NCI-H2196 treated with DMSO at 0.1 percent for 48 hours (cell line): Measurements from ENCODE around the gene NUP205.
"Not testable (repeated sequence)": the region's sequence is repeated elsewhere in the genome, so short reads cannot be mapped to it uniquely, and the experiment has no call there.

Source experiments
- DNase-seq: peaks from one replicate; lab custom pipeline; 2025; ENCODE audit not compliant: unreplicated experiment; lab: John Stamatoyannopoulos, UW

Gene NUP205

DNA sequence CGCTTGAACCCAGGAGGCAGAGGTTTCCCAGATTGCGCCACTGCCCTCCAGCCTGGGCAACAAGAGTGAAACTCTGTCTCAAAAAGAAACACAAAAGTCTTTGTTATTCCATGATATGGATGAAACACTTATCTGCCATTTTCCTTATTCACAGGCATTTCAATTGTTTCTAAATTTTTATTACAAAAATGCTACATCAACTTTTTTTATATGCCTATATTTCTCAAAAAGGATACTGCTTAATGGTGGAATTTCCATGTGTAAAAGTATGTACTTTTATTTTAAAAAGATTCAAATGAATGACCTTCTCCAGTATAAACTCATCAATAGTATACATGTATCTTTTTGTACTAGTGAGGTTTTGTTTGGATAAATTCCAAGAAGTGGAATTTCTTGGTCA lies 62.7 kb downstream of the NUP205 start:
- no peak for DNase-seq

DNA sequence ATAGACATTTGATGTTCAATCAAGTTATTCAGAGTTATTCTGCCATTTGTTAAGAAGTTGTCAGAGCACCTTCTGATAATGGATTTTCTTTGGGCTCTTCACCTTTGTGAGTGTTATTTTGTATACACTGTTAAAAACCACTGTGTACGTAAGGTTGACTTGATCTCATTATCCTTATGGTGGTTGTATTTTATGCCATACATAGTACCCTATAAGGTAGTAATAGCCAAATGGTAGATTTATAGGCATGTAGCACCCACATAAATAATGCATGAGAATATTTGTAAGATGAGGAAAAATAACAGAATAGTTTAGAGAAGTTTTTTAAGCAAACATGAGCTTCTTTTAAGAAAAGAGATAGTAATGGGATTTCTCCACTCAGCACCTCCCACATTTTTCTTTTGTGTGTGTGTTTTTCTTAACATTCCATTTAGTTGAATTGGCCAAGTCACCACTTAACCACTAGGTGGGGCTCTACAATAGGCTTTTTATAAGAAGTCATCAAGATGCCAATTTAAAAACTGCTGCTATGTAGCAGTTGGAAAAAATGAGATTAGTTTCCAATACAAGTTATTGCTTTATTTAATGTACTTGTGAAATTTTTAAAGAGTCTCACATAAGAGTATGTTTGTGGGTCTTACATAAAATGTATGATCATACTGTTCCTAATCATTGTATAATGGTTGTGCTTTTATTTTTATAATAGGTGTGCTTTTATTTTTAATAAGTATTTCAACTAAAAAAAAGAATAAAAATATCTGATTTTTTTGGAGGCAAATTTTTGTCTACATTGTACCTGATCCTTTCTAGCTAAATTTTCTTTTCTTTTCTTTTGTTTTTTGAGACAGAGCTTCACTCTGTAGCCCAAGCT lies 63.5 kb downstream of the NUP205 start:
- peak; percentile 58 for DNase-seq

DNA sequence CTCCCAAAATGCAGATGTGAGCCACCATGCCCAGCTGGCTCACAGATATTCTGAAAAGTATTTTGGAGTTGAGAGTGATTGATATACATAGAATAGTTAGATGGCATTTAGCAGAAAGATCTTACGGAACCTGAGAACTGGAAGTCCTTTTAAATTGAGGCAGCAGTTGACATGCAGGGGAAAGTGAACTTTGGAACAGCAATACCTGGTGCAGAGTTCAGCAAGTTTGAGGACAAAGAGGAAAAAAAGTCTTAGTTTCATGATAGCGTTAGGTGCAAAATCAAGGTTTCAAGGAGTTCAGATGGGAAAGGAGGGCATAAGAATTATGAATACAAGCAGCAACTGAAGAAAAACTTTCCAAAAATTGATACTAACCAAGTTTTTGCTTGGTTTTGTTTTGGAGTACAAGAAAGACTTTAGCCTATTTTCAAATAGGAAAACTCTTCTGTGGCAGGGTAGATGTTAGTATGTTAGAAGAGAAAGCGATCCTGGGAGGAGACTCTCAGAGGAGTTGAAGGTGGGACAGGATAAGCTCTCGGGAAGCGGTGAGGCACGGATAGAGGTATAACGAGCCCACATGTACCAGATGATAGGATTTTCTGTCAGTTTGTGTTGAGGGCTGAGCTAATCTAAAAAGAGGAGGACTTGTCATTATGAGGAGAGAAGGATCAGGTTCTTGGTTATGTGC lies 76.6 kb downstream of the NUP205 start:
- DNase-seq: no peak

DNA sequence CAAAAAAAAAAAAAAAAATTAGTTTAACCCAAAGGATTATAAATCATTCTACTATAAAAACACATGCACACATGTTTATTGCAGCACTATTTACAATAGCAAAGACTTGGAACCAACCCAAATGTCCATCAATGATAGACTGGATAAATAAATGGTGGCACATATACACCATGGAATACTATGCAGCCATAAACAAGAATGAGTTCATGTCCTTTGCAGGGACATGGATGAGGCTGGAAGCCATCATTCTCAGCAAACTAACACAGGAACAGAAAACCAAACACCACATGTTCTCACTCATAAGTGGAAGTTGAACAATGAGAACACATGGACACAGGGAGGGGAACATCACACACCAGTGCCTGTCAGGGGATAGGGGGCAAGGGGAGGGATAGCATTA lies 82.0 kb downstream of the NUP205 start:
- not testable (repeated sequence) for DNase-seq

DNA sequence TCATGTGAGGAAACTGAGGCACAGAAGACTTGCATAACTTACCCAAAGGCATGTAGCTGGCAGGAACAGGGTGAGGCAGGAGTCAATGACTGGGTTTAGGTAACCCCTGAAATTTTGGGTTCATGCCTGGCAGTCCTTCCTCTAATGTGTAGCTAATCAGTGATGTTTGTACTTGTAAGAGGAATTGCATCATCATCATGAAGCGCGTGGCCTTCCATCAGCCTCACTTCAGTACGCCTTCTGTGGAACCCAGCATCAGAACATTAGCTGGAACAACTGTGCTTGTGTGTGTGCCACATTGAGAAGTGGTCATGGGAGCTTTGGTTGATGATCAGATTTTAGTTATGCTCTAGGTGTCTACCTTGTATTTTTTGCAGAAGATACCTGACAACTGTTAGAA lies 86.4 kb downstream of the NUP205 start:
- DNase-seq: no peak

DNA sequence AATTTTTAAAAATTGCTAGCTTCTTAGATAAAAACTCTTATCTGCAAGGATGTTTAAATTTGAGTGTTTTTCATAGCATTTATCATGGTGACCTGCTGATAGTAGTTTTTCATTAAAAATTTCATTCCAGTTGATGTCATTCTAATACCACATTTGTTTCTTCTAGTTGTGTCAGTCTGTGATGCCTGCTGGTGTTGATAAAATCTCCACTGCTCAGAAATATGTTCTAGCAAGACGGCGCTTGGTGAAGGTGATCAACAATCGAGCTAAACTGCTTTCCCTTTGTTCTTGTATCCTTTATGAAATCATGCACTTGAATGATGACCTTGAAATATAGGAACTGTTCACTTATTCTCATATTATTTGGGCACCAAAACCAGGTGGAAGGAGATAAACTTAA lies 87.0 kb downstream of the NUP205 start:
- no peak for DNase-seq

DNA sequence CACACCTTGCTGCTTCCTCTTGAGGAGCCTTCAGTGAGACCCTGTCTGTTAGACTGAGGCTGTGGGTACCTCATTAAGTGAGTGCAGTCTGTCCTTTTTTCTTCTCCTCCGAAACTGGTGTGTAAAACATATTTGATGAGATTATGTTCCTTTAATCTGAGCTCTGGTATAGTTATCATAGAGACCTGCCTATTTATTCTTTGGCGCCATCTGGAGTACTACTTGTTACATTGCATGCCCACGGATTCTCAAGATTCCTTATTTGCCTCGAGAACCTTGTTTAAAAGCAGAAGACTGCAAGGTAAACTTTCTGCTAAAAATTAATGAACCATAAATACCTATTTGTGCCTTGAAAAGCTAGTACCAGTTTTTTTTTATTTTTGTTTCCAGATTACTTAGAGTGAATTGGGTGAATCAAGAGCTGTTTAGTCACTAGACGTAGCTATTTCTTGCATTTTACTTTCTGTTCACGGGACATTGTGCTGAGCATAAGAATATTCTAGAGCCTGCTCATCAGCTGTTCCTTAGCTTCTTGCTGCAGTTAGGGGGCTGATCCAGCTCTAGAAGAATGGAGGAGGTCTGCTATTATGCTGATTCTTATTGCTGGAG lies 87.7 kb downstream of the NUP205 start:
- peak; percentile 24 for DNase-seq

DNA sequence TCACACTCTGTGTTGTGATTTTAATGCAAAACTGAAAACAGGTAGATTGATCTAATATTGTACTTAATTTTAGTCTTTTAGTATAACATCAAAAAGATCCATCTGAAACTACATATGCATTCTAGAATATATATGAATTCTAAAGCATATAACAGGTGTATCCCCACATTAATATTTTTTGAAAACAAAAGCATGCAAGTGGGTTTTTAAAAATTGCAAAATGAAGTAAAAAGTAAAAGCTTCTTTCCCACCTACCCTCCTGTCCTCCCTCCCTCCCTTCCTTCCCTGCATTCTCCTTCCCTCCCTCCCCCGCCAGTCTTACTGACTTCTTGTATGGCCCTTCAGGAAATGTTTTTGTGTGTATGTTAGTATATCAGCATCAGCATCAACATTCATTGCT lies 90.0 kb downstream of the NUP205 start:
- DNase-seq: no peak

DNA sequence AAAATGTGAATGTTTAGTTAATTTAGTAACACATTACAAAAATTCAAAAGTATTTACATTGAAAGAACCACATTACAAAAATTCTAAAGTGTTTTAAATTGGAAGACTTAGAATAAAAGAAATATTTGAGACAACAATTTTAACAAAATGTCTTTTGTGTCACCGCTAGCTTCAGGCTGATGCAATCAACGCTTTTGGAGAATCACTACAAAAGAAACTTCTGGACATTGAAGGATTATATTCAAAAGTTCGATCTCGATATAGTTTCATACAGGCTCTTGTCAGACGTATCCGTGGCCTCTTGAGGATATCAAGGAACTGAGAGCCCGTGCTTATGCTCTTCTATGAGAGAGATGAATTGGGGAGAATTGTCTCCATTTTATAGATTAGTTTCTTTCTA lies 90.5 kb downstream of the NUP205 start:
- no peak for DNase-seq

DNA sequence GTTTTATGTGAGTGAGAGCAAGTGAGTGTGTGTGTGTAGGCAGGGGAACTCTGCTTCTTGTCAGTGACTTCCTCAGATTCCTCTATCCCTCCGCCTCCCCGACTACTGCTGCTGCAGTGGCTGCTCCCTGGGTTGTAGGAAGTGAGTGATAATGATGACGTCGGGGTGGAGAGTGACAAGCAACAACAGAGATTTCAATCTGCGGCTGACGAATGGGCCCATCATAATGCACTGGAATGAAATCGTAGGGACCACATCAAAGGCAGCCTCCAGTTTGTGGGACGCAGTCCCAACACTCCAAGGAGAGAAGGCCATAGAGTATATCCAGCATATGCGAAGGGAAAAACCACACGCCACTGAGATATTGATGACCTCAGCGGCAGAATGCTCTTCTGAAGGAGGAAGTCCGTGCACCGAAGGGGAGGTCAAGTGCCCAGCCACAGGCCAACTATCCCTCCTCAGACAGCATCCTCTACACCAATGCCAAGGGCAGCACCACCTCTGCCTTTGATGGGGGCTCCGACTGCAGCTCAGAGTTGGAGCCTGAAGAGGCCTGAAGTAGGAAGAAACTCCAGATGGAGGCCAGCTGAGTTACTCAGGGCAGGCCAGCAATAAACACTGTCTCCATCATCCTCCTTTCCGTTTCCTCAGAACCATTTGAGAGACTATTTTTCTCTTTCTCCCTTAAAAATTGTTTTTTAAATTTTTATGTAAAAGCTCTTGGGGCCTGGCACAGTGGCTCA lies 93.3 kb downstream of the NUP205 start:
- no peak for DNase-seq

DNA sequence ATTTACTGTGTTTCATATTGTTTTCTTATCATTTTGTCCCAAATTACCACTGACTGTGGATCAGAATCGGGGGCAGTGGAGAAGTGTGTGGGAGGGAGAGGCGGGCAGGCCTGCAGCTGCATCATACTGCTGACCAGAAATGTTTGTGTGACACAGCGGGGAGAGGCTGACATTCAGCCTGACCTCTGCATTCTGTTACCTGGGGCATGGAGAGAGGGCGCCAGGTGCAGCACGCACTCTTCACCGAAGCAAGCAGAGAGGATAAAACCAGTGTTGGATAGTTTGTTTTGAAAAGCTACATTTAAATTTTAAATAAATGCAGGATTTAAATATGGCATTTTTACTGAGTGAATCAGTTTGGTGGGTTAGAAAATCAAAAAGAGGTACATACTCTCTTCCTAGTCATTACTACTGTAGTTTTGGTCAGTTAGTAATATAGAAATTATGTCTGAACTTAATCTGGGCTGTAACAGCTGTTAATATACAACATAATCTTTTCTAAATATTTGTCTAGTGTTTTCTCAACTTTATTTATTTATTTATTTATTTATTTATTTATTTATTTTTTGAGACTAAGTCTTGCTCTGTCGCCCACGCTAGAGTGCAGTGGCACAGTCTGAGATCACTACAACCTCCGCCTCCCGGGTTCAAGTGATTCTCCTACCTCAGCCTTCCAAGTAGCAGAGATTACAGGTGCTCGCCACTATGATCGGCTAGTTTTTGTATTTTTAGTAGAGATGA lies 95.8 kb downstream of the NUP205 start:
- DNase-seq: peak; percentile 54

DNA sequence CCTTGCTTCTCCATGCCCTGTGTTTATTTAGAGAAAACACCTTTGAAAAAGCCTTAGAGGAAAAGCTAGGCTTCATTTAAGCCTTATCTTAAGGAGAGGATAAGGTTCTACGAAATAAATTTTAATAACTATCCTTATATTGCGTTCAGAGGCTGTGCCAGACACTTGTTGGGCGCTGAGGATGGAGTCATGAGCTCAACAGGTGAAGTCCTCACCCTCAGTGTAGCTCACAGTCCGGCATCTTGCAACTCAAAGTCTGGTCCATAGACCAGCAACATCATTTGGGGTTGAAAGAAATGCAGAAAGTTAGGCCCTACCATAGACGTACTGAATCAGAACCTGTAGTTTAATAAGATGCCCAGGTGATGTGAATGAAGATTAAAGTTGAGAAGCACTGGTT lies 100.8 kb downstream of the NUP205 start:
- DNase-seq: no peak

DNA sequence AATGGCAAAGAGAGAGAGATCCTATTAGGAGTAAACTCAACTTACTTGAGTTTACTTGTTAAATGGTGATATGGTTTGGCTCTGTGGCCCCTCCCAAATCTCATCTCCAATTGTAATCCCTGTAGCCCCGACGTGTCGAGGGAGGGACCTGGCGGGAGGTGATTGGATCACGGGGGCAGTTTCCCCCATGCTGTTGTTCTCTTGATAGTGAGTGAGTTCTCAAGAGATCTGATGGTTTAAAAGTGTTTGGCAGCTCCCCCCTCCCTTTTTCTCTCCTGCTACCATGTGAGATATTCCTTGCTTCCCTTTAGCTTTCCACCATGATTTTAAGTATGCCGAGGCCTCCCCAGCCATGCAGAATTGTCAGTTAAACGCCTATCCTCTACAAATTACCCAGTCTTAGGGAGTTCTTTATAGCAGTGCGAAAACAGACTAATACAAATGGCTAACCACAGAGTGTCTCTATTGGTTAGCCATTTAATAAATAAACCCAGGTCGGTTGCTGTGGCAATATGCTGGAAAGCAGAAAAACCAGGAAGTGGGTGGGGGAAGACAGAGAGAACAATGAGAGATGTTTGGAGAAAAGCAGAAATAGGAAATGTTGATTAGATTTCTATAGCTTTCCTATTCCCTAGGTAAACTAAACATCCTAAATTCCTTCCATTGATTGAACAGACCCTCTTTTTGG lies 101.6 kb downstream of the NUP205 start:
- no peak for DNase-seq

DNA sequence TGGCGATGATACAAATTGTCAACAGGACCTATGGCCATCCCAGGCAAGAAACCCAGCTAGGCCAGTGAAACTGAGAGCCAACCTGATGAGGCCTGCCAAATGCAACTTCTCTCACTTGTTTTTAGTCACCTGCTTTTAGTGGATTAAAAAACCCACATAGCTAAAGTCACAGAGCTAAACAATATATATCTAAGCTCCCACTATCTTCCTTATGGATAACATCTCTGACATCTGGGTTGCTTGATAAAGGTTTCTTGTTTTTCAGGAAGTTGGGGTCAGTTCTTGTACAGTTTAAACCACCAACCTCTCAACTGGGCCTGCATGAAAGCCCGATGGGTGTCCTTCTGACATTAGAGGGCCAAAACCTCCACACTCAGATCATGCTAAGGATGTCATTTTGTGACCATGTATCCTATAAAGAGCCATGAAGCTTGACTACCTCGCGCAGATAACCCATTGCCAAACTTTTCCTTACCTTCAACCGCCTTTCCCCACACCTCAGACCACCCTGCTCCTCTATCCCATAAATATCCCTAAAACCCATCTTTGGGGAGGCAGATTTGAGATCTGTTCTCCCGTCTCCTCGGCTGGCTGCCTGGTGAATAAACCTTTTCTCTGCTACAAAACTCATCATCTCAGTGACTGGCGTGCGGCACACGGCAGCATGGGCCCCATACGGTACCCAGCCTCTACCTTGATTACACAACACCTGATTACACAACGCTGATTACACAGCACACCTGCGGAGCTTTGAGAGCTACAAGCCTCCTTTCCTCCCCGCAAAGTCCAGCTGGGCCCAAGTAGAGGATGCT lies 103.8 kb downstream of the NUP205 start:
- no peak for DNase-seq

DNA sequence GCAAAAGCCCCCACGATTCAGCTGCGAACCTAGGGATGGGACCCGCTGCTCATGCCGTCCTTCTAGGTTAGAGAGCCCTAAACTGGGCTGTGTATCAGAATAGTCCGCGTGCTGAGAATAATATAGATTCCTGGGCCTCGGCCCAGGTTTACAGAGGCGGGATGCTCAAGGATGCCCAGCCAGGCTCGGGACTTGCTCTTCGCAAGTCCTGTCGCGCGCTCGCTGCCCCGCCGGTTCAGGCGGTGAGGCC lies 104.3 kb downstream of the NUP205 start:
- DNase-seq: no peak

DNA sequence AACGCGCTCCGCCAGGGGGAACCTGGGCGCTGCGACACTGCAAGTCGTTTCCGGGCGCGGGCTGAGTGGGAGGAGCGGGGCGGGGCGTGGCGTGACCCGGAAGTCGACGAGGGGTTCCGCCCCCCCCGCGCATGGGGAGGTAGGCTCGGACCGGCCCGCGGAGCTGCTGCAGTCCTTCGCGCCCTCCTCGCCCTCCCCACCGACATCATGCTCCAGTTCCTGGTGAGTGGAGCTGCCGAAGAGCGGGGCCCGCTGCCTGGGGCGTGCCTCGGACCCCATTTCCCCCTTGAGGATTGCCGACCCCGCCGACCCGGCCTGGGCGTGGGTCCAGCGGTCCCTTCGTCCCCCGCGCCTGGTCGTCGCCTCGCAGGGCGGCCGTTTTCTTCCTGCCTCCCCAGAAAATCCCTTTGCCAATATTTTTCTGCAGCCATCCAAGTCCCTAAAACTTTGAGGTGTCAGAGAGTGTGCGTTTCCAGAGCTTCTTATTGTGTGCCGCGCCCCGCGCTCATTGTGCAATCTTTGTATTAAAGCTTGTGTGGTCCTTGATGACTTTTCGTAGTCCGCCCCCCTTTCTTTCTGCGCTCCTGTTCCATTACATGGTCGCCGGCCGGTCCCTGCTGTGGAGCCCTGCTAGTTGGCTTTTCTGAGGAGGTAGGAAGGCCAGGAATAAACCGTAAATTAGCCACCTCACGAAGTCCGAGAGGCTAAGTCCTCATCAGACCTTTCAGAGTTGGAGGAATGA lies 104.8 kb downstream of the NUP205 start, which contains the start of gene STMP1:
Gene STMP1, plus strand, starts transcription at position 142 of the 742 bp plus-strand sequence.
- peak; percentile 91 for DNase-seq

DNA sequence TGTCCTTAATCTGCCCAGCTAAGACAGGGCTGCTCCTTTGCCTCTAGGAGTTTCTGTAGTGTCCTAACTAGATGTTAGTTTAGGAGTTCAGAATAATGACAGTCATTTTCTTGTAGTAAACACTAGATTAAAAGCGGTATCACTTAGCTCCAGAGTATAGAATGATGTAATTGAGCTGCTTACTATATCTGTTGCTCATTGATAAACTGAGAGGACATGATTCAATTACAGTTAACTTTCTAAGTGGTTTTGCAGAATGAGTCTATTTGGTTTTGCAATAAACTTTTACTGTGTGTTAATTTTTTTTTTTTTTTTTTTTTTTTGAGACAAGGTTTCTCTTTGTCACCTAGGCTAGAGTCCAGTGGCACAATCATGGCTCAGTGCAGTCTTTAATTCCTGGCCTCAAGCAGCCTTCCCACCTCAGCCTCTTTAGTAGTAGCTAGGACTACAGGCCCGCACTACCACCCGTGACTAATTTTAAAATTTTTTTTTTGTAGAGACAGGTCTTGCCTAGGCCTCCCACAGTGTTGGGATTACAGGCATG lies 106.4 kb downstream of the NUP205 start:
- no peak for DNase-seq

DNA sequence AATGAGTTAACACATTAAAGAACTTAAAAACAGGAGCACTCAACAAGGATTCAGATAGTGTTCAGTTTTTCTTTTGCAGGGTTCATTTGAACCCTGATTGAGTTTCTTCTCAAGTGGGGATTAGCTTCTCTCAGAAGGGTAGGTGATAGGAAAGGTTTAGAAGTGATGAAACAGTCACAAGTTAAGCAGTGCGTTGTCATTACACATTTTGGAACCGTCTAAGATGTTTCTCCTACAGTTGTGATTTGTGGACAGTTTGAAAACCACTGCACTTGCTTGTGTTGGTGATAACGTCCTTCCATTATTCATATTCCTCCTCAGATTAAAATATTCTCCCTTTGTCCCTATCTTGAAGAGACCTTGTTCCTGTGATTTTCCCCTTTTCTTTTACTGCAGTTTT lies 107.3 kb downstream of the NUP205 start:
- DNase-seq: no peak

DNA sequence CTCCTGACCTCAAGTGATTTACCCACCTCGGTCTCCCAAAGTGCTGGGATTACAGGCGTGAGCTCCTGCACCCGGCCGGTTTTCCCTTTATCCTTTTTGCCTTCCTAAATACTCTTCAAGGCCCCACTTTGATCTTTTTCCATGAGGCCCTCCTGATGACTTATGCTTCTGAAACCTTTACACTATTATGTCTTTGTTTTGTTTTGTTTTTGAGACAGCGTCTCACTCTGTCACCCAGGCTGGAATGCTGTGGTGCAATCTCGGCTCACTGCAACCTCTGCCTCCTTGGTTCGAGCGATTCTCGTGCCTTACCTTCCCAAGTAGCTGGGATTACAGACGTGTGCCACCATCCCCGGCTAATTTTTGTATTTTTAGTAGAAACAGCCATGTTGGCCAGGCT lies 108.4 kb downstream of the NUP205 start:
- DNase-seq: no peak
